Measurements from ENCODE around the gene HGFAC. TPM values are rescaled to one million over a fixed set of nuclear protein-coding genes. Genes with fewer than 3 reads are reported as not detected.

Gene HGFAC
- total and polyA plus RNA-seq, 2 experiments from 2014 or later: 2.0 to 2.3 TPM

- H3K36me3 ChIP-seq: peaks cover 7% of the 10 kb centered on the region
- H3K27ac ChIP-seq: no peak overlapping the region
- H3K4me3 ChIP-seq: no peak overlapping the region
- no peaks in the 10 kb centered on the region for H3K27me3 ChIP-seq
- no peaks in the 10 kb centered on the region for H3K9me3 ChIP-seq (ENCODE audit: low read depth)
- peaks cover 3% of the 10 kb centered on the region for H3K4me1 ChIP-seq (ENCODE audit: low read depth)
- DNase-seq (ENCODE audit: low read depth in 1 of 2, low spot score in 1 of 2): no peak
- no peak for TF ChIP-seq CTCF (IDR thresholded peaks at IDR 0.05; ENCODE audit: low read depth, low read length)
Observed at GRCh38 chr4:3416270-3416669, 25.5 kb upstream of the HGFAC start.

- Histone ChIP-seq H3K4me3 (no peak overlapping the region), H3K9me3 (ENCODE audit: low read depth) (no peaks in the 10 kb centered on the region), H3K36me3 (peaks cover 7% of the 10 kb centered on the region), H3K4me1 (ENCODE audit: low read depth) (peaks cover 3% of the 10 kb centered on the region), H3K27me3 (no peaks in the 10 kb centered on the region), H3K27ac (no peak overlapping the region)
- DNase-seq (ENCODE audit: low read depth in 1 of 2, low spot score in 1 of 2): no peak
- TF ChIP-seq CTCF (IDR thresholded peaks at IDR 0.05; ENCODE audit: low read depth, low read length): no peak
Observed at GRCh38 chr4:3416821-3417221, 24.9 kb upstream of the HGFAC start.

GRCh38 chr4:3417448-3417847 is 24.3 kb upstream of the HGFAC start:
- TF ChIP-seq CTCF (IDR thresholded peaks at IDR 0.05; ENCODE audit: low read depth, low read length): no peak
- H3K36me3 ChIP-seq: peaks cover 7% of the 10 kb centered on the region
- H3K27me3 ChIP-seq: no peaks in the 10 kb centered on the region
- H3K9me3 ChIP-seq (ENCODE audit: low read depth): no peaks in the 10 kb centered on the region
- no peak for DNase-seq (ENCODE audit: low read depth in 1 of 2, low spot score in 1 of 2)
- no peaks in the 10 kb centered on the region for H3K4me1 ChIP-seq (ENCODE audit: low read depth)
- no peak overlapping the region for H3K4me3 ChIP-seq
- no peak overlapping the region for H3K27ac ChIP-seq

GRCh38 chr4:3418029-3418762 is 23.6 kb upstream of the HGFAC start:
- DNase-seq (ENCODE audit: low read depth in 1 of 2, low spot score in 1 of 2): no peak
- peak; percentile 11 for TF ChIP-seq CTCF (IDR thresholded peaks at IDR 0.05; ENCODE audit: low read depth, low read length)
- no peak overlapping the region for H3K27ac ChIP-seq
- no peaks in the 10 kb centered on the region for H3K9me3 ChIP-seq (ENCODE audit: low read depth)
- H3K4me1 ChIP-seq (ENCODE audit: low read depth): no peaks in the 10 kb centered on the region
- peaks cover 7% of the 10 kb centered on the region for H3K36me3 ChIP-seq
- no peaks in the 10 kb centered on the region for H3K27me3 ChIP-seq
- H3K4me3 ChIP-seq: no peak overlapping the region

- no peak overlapping the region for H3K27ac ChIP-seq
- no peaks in the 10 kb centered on the region for H3K4me1 ChIP-seq (ENCODE audit: low read depth)
- TF ChIP-seq CTCF (IDR thresholded peaks at IDR 0.05; ENCODE audit: low read depth, low read length): no peak
- H3K27me3 ChIP-seq: no peaks in the 10 kb centered on the region
- no peak overlapping the region for H3K4me3 ChIP-seq
- H3K9me3 ChIP-seq (ENCODE audit: low read depth): no peaks in the 10 kb centered on the region
- H3K36me3 ChIP-seq: peaks cover 7% of the 10 kb centered on the region
- DNase-seq (ENCODE audit: low read depth in 1 of 2, low spot score in 1 of 2): no peak
Observed at GRCh38 chr4:3419836-3420605, 21.7 kb upstream of the HGFAC start.

All from cardiac muscle cell (in vitro differentiated cells and primary cell).